ENCODE data around the gene ZACN. TPM values are rescaled to one million over a fixed set of nuclear protein-coding genes. Genes with fewer than 3 reads are reported as not detected.

The ZACN gene
- total RNA-seq, 1 donor from 2014 or later = 1.7 TPM

GRCh38 chr17:76131692-76132573 lies 53.0 kb downstream of the ZACN start:
- DNase-seq (ENCODE audit: low spot score) = no peak

Other genes with a start within 250 kb of the ZACN start
- gene UNC13D, start 234.8 kb upstream of the ZACN start, total RNA-seq (ENCODE audit: insufficient read depth, low replicate concordance) = 8.9 TPM
- 13.7 TPM for gene WBP2, start 223.8 kb upstream of the ZACN start, total RNA-seq (ENCODE audit: insufficient read depth, low replicate concordance)
- 18.8 TPM for gene TRIM47, start 200.6 kb upstream of the ZACN start, total RNA-seq (ENCODE audit: insufficient read depth, low replicate concordance)
- gene TRIM65, start 182.2 kb upstream of the ZACN start, total RNA-seq (ENCODE audit: insufficient read depth, low replicate concordance) = 13.0 TPM
- 34.2 TPM for gene MRPL38, start 174.3 kb upstream of the ZACN start, total RNA-seq (ENCODE audit: insufficient read depth, low replicate concordance)
- 6.7 TPM for gene FBF1, start 138.1 kb upstream of the ZACN start, total RNA-seq (ENCODE audit: insufficient read depth, low replicate concordance)
- gene ACOX1, start 100.0 kb upstream of the ZACN start, total RNA-seq (ENCODE audit: insufficient read depth, low replicate concordance) = 53.0 TPM
- gene TEN1, start 99.9 kb upstream of the ZACN start, total RNA-seq (ENCODE audit: insufficient read depth, low replicate concordance) = not detected
- gene CDK3, start 78.3 kb upstream of the ZACN start, total RNA-seq (ENCODE audit: insufficient read depth, low replicate concordance) = not detected
- gene EVPL, start 51.9 kb upstream of the ZACN start, total RNA-seq (ENCODE audit: insufficient read depth, low replicate concordance) = 13.7 TPM
- 18.3 TPM for gene SRP68, start 6.7 kb upstream of the ZACN start, total RNA-seq (ENCODE audit: insufficient read depth, low replicate concordance)
- 6.7 TPM for gene GALR2, start 4.4 kb upstream of the ZACN start, total RNA-seq (ENCODE audit: insufficient read depth, low replicate concordance)
- gene EXOC7, start 24.6 kb downstream of the ZACN start, total RNA-seq (ENCODE audit: insufficient read depth, low replicate concordance) = 64.5 TPM
- gene FOXJ1, start 62.1 kb downstream of the ZACN start, total RNA-seq (ENCODE audit: insufficient read depth, low replicate concordance) = 0.48 TPM
- 0.96 TPM for gene RNF157, start 161.3 kb downstream of the ZACN start, total RNA-seq (ENCODE audit: insufficient read depth, low replicate concordance)
- gene UBALD2, start 186.2 kb downstream of the ZACN start, total RNA-seq (ENCODE audit: insufficient read depth, low replicate concordance) = 8.2 TPM
- gene QRICH2, start 229.1 kb downstream of the ZACN start, total RNA-seq (ENCODE audit: insufficient read depth, low replicate concordance) = 0.48 TPM